ENCODE measurements around the gene FOXI1. TPM values are rescaled to one million over a fixed set of nuclear protein-coding genes. Genes with fewer than 3 reads are reported as not detected.

The FOXI1 gene
- total and polyA plus RNA-seq, 2 of the 13 experiments (the other 11 are each of a cell fraction or from before 2014, with no cell fraction given), result not detected

- POLR2A ChIA-PET, result no interaction called here
- no peak for FAIRE-seq
These were observed 29.5 kb upstream of the FOXI1 start for GRCh38 chr5:170076211-170076610.

More at GRCh38 chr5:170076211-170076610, 29.5 kb upstream of the FOXI1 start:
- no peak for DNase-seq (ENCODE audit: low spot score)
- H3K79me2 ChIP-seq (ENCODE audit: insufficient read depth, low read length), result no peaks in the 10 kb centered on the region
- 63% methylated on average over 1 of the region's 1 CpG for WGBS (ENCODE audit: low lambda C conversion rate)
- no peak for TF ChIP-seq RBM39 (IDR thresholded peaks at IDR 0.05; ENCODE audit: low read depth, low read length, poor library complexity, severe bottlenecking)
- TF ChIP-seq MTF2 (CRISPR knock-in tag; IDR thresholded peaks at IDR 0.05; ENCODE audit: borderline replicate concordance), result no peak
- TF ChIP-seq ZBTB4 (CRISPR knock-in tag; IDR thresholded peaks at IDR 0.05; ENCODE audit: borderline replicate concordance), result no peak
- TF ChIP-seq THYN1 (CRISPR knock-in tag; IDR thresholded peaks at IDR 0.05; ENCODE audit: borderline replicate concordance, low read depth), result no peak
- no peak for TF ChIP-seq RFXAP (CRISPR knock-in tag; IDR thresholded peaks at IDR 0.05; ENCODE audit: borderline replicate concordance)
- TF ChIP-seq KAT7 (CRISPR knock-in tag; IDR thresholded peaks at IDR 0.05; ENCODE audit: borderline replicate concordance), result no peak
- no peak for TF ChIP-seq ZNF772 (CRISPR knock-in tag; IDR thresholded peaks at IDR 0.05)
- TF ChIP-seq HBP1 (CRISPR knock-in tag; IDR thresholded peaks at IDR 0.05; ENCODE audit: low read depth), result no peak
- TF ChIP-seq ZNF34 (CRISPR knock-in tag; IDR thresholded peaks at IDR 0.05; ENCODE audit: borderline replicate concordance), result no peak
- TF ChIP-seq TOE1 (CRISPR knock-in tag; IDR thresholded peaks at IDR 0.05), result no peak
- TF ChIP-seq MLXIP (CRISPR knock-in tag; IDR thresholded peaks at IDR 0.05; ENCODE audit: borderline replicate concordance), result no peak
- no peak for TF ChIP-seq NCOA5 (CRISPR knock-in tag; IDR thresholded peaks at IDR 0.05)
- TF ChIP-seq ZKSCAN1 (IDR thresholded peaks at IDR 0.05; ENCODE audit: low read length), result no peak
- TF ChIP-seq ZNF841 (CRISPR knock-in tag; IDR thresholded peaks at IDR 0.05; ENCODE audit: borderline replicate concordance), result no peak
- TF ChIP-seq CBX2 (IDR thresholded peaks at IDR 0.05; ENCODE audit: low read depth, low read length), result no peak
- no peak for TF ChIP-seq CBX2 (CRISPR knock-in tag; IDR thresholded peaks at IDR 0.05; ENCODE audit: low read depth)
- TF ChIP-seq RFX3 (CRISPR knock-in tag; IDR thresholded peaks at IDR 0.05), result no peak
- no peak for TF ChIP-seq ZNF543 (CRISPR knock-in tag; IDR thresholded peaks at IDR 0.05)
- TF ChIP-seq CENPT (CRISPR knock-in tag; IDR thresholded peaks at IDR 0.05; ENCODE audit: low read depth), result no peak
- TF ChIP-seq KLF9 (CRISPR knock-in tag; IDR thresholded peaks at IDR 0.05; ENCODE audit: low read depth), result no peak
- H3K4me3 ChIP-seq (replicated peaks in 1 of 3; ENCODE audit: insufficient read depth in 1 of 3, low read depth in 2 of 3, low read length in 3 of 3), result no peak overlapping the region
- H3K27ac ChIP-seq (ENCODE audit: extremely low read length, insufficient read depth, low read length), result no peak overlapping the region
- CTCF ChIA-PET (ENCODE audit: low intra/inter-chr PET ratio, low total read pairs), result no interaction called here
- no peak overlapping the region for H3K9ac ChIP-seq (ENCODE audit: insufficient read depth, low read depth, low read length)
- intact Hi-C loops (cut with micrococcal nuclease; ENCODE audit: unreplicated experiment) (no loop called here), in situ Hi-C loops (cut with HindIII; ENCODE audit: extremely low pct_ligation_motif_present, low pct_unique_long_range_greater_than_20kb) (no loop called here)
- H2AFZ ChIP-seq (ENCODE audit: low read length), result no peak overlapping the region
- H3K36me3 ChIP-seq (replicated peaks in 1 of 2; ENCODE audit: control insufficient read depth in 1 of 2, insufficient read depth in 2 of 2, low read length in 2 of 2), result no peaks in the 10 kb centered on the region
- no peaks in the 10 kb centered on the region for H4K20me1 ChIP-seq (ENCODE audit: insufficient read depth, low read length)
- ATAC-seq, result no peak
- H3K9me3 ChIP-seq (ENCODE audit: low read length), result no peaks in the 10 kb centered on the region
- H3K4me2 ChIP-seq (ENCODE audit: low read depth, low read length), result no peak overlapping the region
- no peaks in the 10 kb centered on the region for H3K4me1 ChIP-seq (ENCODE audit: insufficient read depth, low read length)
- no peaks in the 10 kb centered on the region; a peak in 1 of 5 replicates for H3K27me3 ChIP-seq (ENCODE audit: control insufficient read depth in 1 of 2, insufficient read depth in 2 of 2, low read length in 2 of 2)
- BruUV-seq (replicated peaks), result no TSS peak

Measured in HepG2 (cell line).